ENCODE measurements around the gene SLC30A1. TPM values are rescaled to one million over a fixed set of nuclear protein-coding genes. Genes with fewer than 3 reads are reported as not detected.
A peak's percentile ranks its signal among the peaks of the same experiment; 100 is the strongest.

Gene SLC30A1
- total and polyA plus RNA-seq, 12 donors: 1.4 to 26.5 (median 14.4) TPM

DNA sequence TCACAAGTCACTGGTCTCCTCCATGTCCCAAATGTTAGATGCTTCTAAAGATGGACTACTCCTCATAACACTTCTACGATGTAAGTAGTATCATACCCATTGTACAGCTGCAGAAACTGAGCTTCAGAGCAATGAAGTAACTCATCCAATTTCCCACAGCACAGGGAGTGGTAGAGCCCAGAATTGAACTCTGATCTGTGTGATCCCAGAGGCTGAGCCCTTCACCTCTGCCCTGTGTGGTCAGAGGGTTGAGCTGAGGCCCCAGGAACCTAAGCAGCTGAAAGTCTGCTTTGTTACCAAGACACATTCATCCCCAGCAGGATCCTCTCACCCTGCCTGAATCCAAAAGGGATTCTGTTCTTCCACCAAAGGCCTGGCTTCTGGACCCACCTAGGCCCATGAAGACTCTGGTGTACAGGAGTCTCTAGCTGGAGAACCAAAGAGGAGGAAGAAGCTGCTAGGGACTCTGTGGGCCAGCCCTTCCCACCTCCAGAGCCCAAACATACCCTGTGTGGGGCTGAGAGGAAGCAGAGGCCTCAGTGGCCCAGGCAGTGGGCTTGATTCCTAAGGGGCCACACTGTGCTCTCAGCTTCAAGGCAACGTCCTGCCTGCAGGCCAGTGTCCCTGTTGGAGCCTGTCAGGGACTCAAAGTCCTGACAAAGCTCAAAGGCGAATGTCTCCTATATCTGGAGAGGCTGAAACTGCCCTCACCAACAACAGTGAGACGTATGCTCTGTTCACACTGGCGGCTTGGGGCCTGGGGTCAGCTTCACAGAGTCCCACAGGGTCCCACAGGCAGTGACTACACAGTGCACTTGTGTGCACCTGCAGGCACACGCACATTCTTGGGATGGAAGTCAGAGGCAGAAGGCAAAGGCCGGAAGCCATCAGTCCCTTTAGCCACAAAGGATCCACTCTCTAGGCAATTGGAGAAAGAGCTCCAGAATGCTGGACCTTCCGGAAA, 40.4 kb upstream of the SLC30A1 start:
- H3K27ac ChIP-seq: no peak overlapping the region
- DNase-seq: no peak
- H3K27me3 ChIP-seq: no peaks in the 10 kb centered on the region
- peaks cover 3 to 24% (median 12%) of the 10 kb centered on the region in 9 donors for H3K4me1 ChIP-seq
- H3K9me3 ChIP-seq: no peaks in the 10 kb centered on the region
- no peaks in the 10 kb centered on the region for H3K36me3 ChIP-seq
- 80 to 82% methylated on average over 8 of the region's 8 CpGs for WGBS, 2 donors
- TF ChIP-seq, protein P1, sequence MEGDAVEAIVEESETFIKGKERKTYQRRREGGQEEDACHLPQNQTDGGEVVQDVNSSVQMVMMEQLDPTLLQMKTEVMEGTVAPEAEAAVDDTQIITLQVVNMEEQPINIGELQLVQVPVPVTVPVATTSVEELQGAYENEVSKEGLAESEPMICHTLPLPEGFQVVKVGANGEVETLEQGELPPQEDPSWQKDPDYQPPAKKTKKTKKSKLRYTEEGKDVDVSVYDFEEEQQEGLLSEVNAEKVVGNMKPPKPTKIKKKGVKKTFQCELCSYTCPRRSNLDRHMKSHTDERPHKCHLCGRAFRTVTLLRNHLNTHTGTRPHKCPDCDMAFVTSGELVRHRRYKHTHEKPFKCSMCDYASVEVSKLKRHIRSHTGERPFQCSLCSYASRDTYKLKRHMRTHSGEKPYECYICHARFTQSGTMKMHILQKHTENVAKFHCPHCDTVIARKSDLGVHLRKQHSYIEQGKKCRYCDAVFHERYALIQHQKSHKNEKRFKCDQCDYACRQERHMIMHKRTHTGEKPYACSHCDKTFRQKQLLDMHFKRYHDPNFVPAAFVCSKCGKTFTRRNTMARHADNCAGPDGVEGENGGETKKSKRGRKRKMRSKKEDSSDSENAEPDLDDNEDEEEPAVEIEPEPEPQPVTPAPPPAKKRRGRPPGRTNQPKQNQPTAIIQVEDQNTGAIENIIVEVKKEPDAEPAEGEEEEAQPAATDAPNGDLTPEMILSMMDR (IDR thresholded peaks at IDR 0.05): no peak
- intact Hi-C loops (cut with DNase I): no loop called here
- no peak for ATAC-seq
- H3K4me3 ChIP-seq: no peak overlapping the region

DNA sequence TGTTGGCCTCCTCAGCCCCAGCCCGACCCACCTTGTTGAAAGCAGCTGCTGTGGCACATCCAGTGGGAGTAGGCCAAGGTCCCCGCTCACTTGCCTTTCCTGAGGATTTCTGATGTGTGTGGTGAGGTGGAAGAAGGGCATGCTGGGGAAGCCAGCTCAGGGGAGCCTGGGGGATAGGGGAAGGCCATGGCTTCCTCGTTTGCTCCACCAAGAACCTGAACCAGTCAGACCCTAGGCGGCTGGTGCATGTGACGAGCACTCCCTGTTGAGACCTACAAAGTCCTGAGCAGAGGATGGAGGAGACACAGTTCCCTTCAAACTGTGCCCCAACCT, 38.0 kb upstream of the SLC30A1 start:
- H3K9me3 ChIP-seq: no peaks in the 10 kb centered on the region
- WGBS, 2 donors: 93 to 97% methylated on average over 5 of the region's 5 CpGs
- TF ChIP-seq, protein P1 (IDR thresholded peaks at IDR 0.05): no peak
- H3K4me1 ChIP-seq: peaks cover 7 to 47% (median 22%) of the 10 kb centered on the region in 9 donors
- no peak for ATAC-seq
- DNase-seq: no peak
- no peak overlapping the region for H3K4me3 ChIP-seq
- H3K27ac ChIP-seq: peak overlapping the region in 9 of 10 donors; percentile 36 to 75 (median 55)
- no peaks in the 10 kb centered on the region for H3K36me3 ChIP-seq
- intact Hi-C loops (cut with DNase I): no loop called here
- no peaks in the 10 kb centered on the region for H3K27me3 ChIP-seq

DNA sequence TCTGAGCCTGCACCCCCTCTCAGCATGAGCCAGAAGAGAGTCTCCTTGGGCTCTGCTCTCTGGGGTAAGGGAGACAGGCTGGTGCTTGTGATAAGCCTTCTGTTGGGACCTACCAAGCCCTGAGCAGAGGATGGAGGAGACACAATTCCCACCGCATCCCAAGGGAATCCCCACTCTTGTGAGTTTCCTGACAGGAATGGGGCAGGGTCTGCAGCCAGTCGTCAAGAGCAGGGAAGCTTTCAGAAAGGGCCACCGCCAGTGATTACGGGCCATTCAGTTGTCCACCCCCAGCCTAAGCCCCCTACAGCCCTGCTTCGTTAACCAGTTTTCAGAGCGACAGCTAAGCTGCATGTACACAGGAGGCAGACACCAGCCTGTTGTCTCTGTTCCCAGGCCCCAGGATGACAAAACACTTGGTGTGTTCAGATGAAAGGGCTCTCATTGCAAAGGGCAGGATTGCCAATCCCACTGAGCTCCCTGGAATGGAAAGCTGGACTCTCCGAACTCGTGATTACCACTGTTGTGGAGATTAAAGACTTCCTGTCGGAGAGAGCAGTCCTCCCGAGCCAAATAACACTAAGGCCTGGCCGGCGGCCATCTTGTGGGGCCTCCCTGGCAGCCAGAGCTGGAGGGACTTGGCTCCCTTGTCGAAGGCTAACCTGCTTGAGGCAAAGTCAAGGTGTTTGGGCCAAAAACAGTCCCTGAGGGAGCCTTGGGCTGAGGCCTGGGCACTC, 37.4 kb upstream of the SLC30A1 start:
- ATAC-seq: peak; percentile 29 to 68 (median 60)
- Histone ChIP-seq H3K36me3 (no peaks in the 10 kb centered on the region), H3K4me3 (no peak overlapping the region), H3K9me3 (no peaks in the 10 kb centered on the region), H3K27me3 (no peaks in the 10 kb centered on the region), H3K4me1 (peaks cover 7 to 47% (median 23%) of the 10 kb centered on the region in 9 donors), H3K27ac (peak overlapping the region in 9 of 10 donors; percentile 36 to 75 (median 55))
- WGBS, 2 donors: 46 to 47% methylated on average over 13 of the region's 13 CpGs
- TF ChIP-seq, protein P1 (IDR thresholded peaks at IDR 0.05): no peak
- intact Hi-C loops (cut with DNase I): no loop called here
- peak; percentile 69 to 82 for DNase-seq

DNA sequence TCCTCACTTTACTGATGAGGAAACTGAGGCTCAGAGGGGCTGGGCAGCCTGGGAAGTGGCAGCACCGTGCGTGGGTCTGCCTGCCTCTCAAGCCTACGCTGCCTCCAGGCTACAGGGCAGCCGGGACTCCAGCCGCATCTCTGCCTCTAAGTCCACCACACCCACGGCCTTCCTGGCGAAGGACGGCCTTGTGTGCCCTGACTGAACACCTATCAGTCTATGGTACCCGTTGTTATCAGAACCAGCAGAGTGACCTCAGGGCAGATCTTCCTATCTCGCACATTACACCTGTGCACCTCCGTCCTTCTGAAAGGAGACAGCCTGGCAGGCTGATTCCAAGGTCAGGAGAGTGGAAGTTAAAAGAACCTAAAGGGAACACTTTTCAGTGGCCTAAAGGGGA, 35.7 kb upstream of the SLC30A1 start:
- Histone ChIP-seq H3K27me3 (no peaks in the 10 kb centered on the region), H3K27ac (no peak overlapping the region), H3K4me1 (peaks cover 7 to 55% (median 27%) of the 10 kb centered on the region in 9 donors), H3K4me3 (no peak overlapping the region), H3K36me3 (no peaks in the 10 kb centered on the region), H3K9me3 (no peaks in the 10 kb centered on the region)
- no peak for DNase-seq
- intact Hi-C loops (cut with DNase I): loop anchor here in 3 of 10 donors (5.0 kb wide), 1 partner anchor 37 kb away; the partner anchor contains the start of gene SLC30A1 (in 3 of the 3)
- WGBS, 2 donors: 85 to 86% methylated on average over 11 of the region's 11 CpGs
- TF ChIP-seq, protein P1 (IDR thresholded peaks at IDR 0.05): no peak
- no peak for ATAC-seq
